OCI-LY3 (cell line): ENCODE data around the gene ZNF148.

ENCODE experiments used
- H2AFZ ChIP-seq: fragments of 200-600, 300-600 bp; shearing (Covaris generic); 2 replicates; pipeline ENCODE4 v1.6.0; 2014; ENCODE audit warnings: antibody characterized with exemption, low read depth, low read length
- H3K27ac ChIP-seq: fragments of 200-600, 300-600 bp; sonication (generic); 2 replicates; pipeline ENCODE4 v1.5.1; 2014; ENCODE audit warnings: mild to moderate bottlenecking, low read length, moderate library complexity, mixed read lengths
- H3K27me3 ChIP-seq: fragments of 200-600, 300-600 bp; sonication (generic); 2 replicates; pipeline ENCODE4 v1.6.1; 2014; ENCODE audit warnings: low read depth, low read length, mixed read lengths
- H3K36me3 ChIP-seq: fragments of 200-600, 300-600 bp; sonication (generic); replicated peaks from 2 replicates; pipeline ENCODE3; 2014; ENCODE audit warnings: low read depth, low read length, mixed read lengths
- H3K4me1 ChIP-seq: fragments of 300-600, 200-600 bp; sonication (generic); 2 replicates; pipeline ENCODE4 v1.6.1; 2014; ENCODE audit warnings: low read length, mixed read lengths
- H3K4me2 ChIP-seq: fragments of 200-600, 300-600 bp; sonication (generic); 2 replicates; pipeline ENCODE4 v1.6.1; 2014; ENCODE audit warnings: low read length, mixed read lengths
- H3K4me3 ChIP-seq: fragments of 300-600, 200-600 bp; sonication (generic); 2 replicates; pipeline ENCODE4 v1.5.1; 2014; ENCODE audit warnings: antibody characterized with exemption, mild to moderate bottlenecking, low read length, moderate library complexity
- H3K79me2 ChIP-seq: fragments of 300-600, 200-600 bp; shearing (Covaris generic); 2 replicates; pipeline ENCODE4 v1.6.1; 2014; ENCODE audit warnings: mild to moderate bottlenecking, low read length, mixed read lengths
- H3K9ac ChIP-seq: fragments of 300-600, 200-600 bp; shearing (Covaris generic); 2 replicates; pipeline ENCODE4 v1.6.0; 2014; ENCODE audit warnings: mild to moderate bottlenecking, low read length, moderate library complexity
- H3K9me3 ChIP-seq: fragments of 200-600, 300-600 bp; shearing (Covaris generic); 2 replicates; pipeline ENCODE4 v1.6.1; 2014; ENCODE audit warnings: low read length, mixed read lengths; ENCODE audit not compliant: insufficient read depth
- H4K20me1 ChIP-seq: fragments of 200-600, 300-600 bp; sonication (generic); 2 replicates; pipeline ENCODE4 v1.6.1; 2016; ENCODE audit warnings: low read length, mixed read lengths; ENCODE audit not compliant: insufficient read depth
- CTCF ChIP-seq: fragments of 200-600, 300-600 bp; sonication (generic); IDR thresholded peaks from 2 replicates; pipeline ENCODE4 v1.5.1; 2014; ENCODE audit warnings: antibody characterized with exemption, low read length, low read depth
- EZH2phosphoT487 ChIP-seq: fragments of 200-600 bp; shearing (Covaris generic); IDR thresholded peaks from 2 replicates; pipeline ENCODE4 v1.6.1; 2018; ENCODE audit warnings: antibody characterized with exemption, mixed run types, low read depth

The ZNF148 gene

GRCh38 chr3:125214738-125215137, 160.4 kb downstream of the ZNF148 start:
- Histone ChIP-seq H3K4me1 (no peaks in the 10 kb centered on the region), H3K9ac (no peak overlapping the region), H3K79me2 (no peaks in the 10 kb centered on the region), H3K27ac (no peak overlapping the region), H3K9me3 (no peaks in the 10 kb centered on the region), H3K27me3 (no peaks in the 10 kb centered on the region), H2AFZ (peak overlapping the region; percentile 25; the same call in 1 of the 2 replicates), H3K4me2 (0 out of 2 replicates have a peak overlapping the region, but pooled peaks have one; percentile 6), H3K4me3 (no peak overlapping the region), H3K36me3 (no peaks in the 10 kb centered on the region), H4K20me1 (no peaks in the 10 kb centered on the region)
- no peak for TF ChIP-seq CTCF

- Histone ChIP-seq H3K36me3 (no peaks in the 10 kb centered on the region), H3K27ac (no peak overlapping the region), H3K9me3 (no peaks in the 10 kb centered on the region), H3K4me2 (no peak overlapping the region), H4K20me1 (no peaks in the 10 kb centered on the region), H3K9ac (no peak overlapping the region), H3K4me1 (no peaks in the 10 kb centered on the region), H2AFZ (no peak overlapping the region), H3K79me2 (no peaks in the 10 kb centered on the region), H3K4me3 (no peak overlapping the region), H3K27me3 (no peaks in the 10 kb centered on the region)
- TF ChIP-seq EZH2phosphoT487 (no peak), CTCF (no peak)
Measured at GRCh38 chr3:125213946-125214542, 161.1 kb downstream of the ZNF148 start.

- Histone ChIP-seq H3K27me3 (no peaks in the 10 kb centered on the region), H4K20me1 (no peaks in the 10 kb centered on the region), H2AFZ (no peak overlapping the region), H3K4me3 (no peak overlapping the region), H3K4me1 (no peaks in the 10 kb centered on the region), H3K4me2 (no peak overlapping the region), H3K9ac (no peak overlapping the region), H3K79me2 (no peaks in the 10 kb centered on the region), H3K36me3 (no peaks in the 10 kb centered on the region), H3K27ac (no peak overlapping the region), H3K9me3 (no peaks in the 10 kb centered on the region)
- TF ChIP-seq EZH2phosphoT487 (no peak), CTCF (no peak)
Measured at GRCh38 chr3:125213364-125213755, 161.8 kb downstream of the ZNF148 start.

GRCh38 chr3:125212509-125213363, 162.4 kb downstream of the ZNF148 start, which contains the start of gene SLC12A8:
SLC12A8 (minus strand) TSS chr3:125212748; CDS start chr3:125211349, 1,399 bp downstream.
- H3K27me3 ChIP-seq, result no peaks in the 10 kb centered on the region
- H3K4me3 ChIP-seq, result no peak within 1 kb of the TSS
- H3K27ac ChIP-seq, result no peak within 1 kb of the TSS
- no peak within 1 kb of the TSS for H2AFZ ChIP-seq
- no peaks in the 10 kb centered on the region for H3K79me2 ChIP-seq
- H3K9ac ChIP-seq, result no peak within 1 kb of the TSS
- no peaks in the 10 kb centered on the region for H3K4me1 ChIP-seq
- TF ChIP-seq CTCF (no peak), EZH2phosphoT487 (no peak)
- H3K9me3 ChIP-seq, result no peaks in the 10 kb centered on the region
- H4K20me1 ChIP-seq, result no peaks in the 10 kb centered on the region
- no peak within 1 kb of the TSS for H3K4me2 ChIP-seq
- no peaks in the 10 kb centered on the region for H3K36me3 ChIP-seq
